HK-2 (cell line): ENCODE results near the gene IWS1.
"Not testable (repeated sequence)": the region's sequence is repeated elsewhere in the genome, so short reads cannot be mapped to it uniquely, and the experiment has no call there.

Source experiments
- DNase-seq: peaks from one replicate; pipeline ENCODE4 v3.0.0-alpha.2; 2018; ENCODE audit not compliant: unreplicated experiment

Gene IWS1

GRCh38 chr2:127560931-127561280 is 34.6 kb upstream of the IWS1 start:
- DNase-seq, result no peak

DNA sequence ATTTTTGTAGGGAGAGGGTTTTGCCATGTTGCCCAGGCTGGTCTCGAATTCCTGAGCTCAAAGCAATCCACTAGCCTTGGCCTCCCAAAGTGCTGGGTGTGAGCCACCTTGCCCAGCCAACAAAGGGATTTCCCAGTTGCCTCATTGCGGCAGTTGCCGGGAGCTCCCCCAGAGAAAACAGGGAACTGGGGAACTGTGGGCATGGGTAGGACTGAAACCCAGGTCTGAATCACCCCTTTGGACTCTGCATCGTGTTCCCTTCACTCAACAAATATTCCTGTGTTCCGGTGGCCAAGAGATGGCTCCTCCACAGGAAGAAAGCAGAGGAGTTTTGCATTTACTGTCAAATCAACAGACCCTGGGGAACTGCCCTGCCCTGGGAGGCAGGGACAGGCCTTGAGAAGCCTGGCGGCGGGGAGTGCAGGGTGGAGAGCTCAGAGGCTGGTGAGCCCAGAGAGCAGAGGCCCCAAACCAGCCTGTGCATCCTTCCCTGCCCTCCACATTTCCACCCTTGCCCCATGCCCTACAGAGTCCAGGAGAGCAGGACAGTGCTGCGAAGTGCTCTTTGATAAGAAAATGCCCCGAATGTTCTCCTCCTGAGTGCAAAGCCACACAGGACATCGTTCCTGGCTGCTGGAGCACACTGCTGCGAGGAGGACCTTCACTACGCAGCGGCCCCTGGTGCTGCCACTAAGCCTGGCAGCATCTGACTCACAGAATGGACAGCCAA is 34.1 kb upstream of the IWS1 start:
- no peak for DNase-seq

DNA sequence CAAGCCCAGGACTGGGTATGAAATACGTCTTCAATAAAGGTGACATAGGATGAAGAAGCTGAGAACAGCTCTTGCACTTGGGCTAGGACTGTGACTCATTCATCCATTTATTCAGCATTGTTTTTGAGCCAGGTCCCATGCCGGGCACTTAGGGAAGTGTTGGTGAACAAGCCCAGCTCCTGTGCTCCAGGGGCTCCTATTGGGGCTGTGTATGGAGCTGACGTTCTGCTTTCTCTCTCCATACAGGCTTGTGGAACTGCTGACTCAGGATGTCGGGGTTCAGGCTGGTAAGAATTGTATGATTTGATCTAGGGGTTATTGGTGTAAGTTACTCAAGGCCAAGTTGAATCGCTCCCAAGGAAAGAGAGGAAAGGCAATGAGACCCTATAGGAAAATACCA is 33.2 kb upstream of the IWS1 start:
- no peak for DNase-seq

DNA sequence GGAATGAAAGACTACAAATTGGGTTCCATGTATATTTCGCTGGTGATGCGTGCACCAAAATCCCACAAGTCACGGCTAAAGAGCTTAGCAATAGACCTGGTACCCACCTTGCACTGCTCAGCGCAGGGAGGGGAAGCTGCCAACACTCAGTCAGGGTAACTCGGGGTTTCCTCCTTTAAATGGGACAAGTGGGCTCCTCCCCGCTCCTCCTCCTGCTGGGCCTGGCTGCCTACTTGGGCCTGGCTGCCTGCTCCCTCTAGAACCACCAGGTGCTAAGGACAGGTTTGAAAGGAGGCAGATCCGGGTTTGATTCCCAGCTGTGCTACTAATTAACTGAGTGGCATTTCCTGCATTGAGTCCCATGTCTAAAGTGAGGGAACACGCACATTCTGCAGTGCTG is 32.6 kb upstream of the IWS1 start:
- DNase-seq, result no peak

- DNase-seq, result no peak
Observed at GRCh38 chr2:127552846-127553245, 26.6 kb upstream of the IWS1 start.

DNA sequence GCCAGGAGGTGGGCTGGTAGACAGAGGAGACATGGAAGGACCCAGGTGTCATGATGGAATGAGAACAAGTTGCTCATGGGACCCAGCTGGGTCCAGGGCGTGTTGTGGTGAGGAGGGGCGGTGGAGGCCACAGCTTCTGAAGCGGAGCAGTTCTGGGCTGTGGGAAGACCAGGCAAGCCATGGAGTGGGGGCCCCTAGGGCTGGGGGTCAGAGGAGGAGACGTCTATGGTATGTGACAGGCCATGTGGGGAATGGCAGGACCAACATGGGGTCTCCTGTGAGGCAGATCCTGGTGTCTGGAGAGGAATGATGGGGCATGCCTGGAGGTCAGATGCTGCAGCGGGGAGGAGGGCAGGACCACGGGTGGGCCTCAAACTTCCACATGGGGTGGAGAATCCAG is 26.0 kb upstream of the IWS1 start:
- DNase-seq, result no peak

DNA sequence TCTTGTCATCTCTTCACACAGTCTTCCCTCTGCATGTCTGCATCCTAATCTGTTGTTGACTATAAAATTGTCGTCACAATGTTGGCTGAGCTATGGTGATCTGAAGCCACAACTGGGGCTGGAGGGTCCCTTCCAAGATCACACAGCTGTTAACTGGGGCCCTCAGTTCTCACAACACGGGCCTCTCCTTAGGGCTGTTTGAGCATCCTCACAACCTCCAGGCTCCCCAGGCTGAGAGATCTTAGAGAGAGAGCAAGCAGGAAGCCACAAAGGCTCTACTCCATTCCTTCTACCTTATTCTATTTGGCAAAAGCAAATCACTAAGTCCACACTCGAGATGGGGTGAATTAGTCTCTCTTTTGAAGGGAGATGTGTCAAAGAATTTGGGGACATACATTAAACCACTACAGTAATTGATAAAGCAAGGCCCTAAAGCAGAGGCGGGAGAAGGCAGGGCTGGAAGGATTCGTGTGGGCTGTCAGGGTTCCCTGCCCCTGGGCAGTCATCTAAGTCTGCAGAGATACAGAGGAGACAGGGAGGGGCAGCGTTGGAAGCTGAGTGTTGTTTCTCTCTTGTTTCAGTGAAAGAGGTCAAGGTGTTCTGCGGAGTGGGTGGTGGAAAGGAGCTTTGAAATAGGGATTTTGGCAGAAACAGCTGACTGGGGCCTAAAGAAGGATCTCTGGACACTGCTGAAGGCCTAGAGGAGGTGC is 25.1 kb upstream of the IWS1 start:
- no peak for DNase-seq

- no peak for DNase-seq
Observed at GRCh38 chr2:127546797-127547196, 20.5 kb upstream of the IWS1 start.

- no peak for DNase-seq
Observed at GRCh38 chr2:127545796-127546195, 19.5 kb upstream of the IWS1 start.

GRCh38 chr2:127545189-127545588 is 18.9 kb upstream of the IWS1 start:
- DNase-seq, result no peak

GRCh38 chr2:127543013-127543501 is 16.8 kb upstream of the IWS1 start:
- not testable (repeated sequence) for DNase-seq

DNA sequence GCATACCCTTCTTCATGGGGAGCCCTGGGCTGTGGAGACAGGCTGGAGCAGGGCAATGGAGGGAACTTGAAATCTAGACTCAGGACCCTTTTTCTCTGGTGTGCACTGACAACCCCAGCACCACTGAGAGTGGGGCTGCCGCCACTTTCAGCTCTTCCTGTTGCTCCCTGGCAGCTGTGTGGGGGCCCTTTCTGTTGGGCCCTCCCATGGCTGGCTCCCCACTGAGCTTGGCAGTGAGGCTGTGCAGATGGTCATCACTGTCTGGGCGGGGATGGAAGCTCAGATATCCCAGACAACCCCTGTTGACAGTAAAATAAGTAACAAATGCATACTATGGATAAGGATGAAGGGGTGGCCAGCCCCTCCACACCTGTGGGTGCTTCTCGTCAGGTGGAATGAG is 15.9 kb upstream of the IWS1 start:
- DNase-seq, result no peak

DNA sequence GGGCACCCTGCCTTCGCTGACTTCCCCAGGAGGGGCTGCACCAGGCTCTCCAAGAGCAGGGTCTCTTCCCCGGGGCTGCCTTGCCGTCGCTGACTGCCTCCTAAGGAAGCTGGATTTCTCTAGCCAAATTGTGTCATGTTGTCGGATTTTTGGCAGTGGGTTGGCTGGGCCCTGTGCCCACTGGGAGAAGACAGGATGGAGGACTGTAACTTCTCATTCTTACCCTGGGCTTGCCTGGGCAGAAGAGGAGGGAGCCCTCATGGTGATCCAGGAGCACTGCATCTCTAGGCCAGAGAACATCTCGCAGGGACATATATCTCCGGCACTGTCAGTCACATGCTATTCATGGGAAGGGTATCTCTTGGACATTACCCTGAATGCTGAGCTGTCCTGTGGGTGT is 15.5 kb upstream of the IWS1 start:
- DNase-seq, result no peak

DNA sequence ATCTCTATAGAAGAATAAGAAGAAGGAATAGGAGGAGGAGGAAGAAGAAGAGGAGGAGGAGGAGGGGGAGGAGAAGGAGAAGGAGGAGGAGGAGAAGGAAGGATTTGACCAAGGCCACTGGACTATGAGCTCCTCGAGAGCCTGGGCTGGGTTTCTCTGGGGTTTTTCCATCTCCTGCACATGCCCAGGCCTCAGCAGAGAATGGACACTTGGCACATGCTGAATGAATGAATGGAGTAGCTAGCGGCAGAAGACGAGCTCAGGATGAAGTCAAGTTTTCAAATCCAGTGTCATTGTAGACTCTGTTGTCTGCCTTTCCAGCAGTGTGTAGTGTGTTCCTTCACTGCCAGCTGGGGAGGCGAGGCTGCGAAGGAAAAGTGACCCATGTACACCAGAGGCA is 11.4 kb upstream of the IWS1 start:
- no peak for DNase-seq

GRCh38 chr2:127536707-127537541 is 10.6 kb upstream of the IWS1 start:
- no peak for DNase-seq

GRCh38 chr2:127535918-127536317 is 9.6 kb upstream of the IWS1 start:
- DNase-seq, result no peak

DNA sequence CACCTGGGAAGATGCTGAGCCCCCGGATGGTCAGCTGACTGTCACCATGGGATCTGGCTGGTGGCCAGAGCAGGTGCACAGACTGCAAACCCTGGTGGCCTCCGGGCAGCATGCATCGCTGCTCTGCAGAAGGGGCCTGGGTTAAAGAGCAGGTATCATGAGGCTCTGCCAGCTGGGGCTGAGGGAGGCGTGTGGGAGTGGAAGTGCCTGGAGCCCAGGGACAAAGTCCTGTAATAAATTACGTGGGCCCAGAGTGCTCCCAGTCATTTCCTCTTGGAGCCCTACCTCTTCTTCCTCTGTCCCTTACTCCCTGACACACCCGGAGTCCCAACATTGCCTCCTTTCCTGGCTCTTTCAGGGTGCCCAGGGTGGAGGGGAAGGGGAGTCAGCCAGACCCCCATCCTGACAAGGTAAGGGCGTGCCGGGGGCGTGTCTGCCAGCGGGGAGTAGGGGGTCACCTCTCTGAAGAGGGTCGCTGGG is 9.2 kb upstream of the IWS1 start, which contains the start of gene MYO7B:
Gene MYO7B, plus strand, starts transcription at position 262 of the 480 bp plus-strand sequence. CDS start 24,040 bp downstream, outside the sequence.
- DNase-seq, result no peak

DNA sequence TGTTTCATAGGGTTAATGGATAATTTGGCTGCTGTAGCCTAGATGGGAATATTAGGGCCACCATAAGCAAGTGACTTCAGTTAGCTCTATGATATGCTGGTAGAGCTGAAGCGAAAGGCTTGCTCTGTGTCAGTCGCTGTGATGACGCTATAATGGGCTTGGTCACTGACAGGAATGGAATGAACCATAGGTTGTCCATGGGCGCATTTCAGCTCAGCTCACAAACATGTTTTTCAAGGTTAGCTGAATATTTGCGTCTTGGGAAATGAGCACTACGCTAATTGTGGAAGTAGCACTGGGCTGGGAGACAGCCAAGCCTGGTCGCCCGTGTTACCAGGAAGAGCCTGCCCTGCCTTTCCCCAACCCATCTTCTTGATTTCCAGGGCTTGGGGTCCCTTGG is 6.0 kb upstream of the IWS1 start:
- no peak for DNase-seq

GRCh38 chr2:127531221-127531648 is 4.9 kb upstream of the IWS1 start:
- no peak for DNase-seq

DNA sequence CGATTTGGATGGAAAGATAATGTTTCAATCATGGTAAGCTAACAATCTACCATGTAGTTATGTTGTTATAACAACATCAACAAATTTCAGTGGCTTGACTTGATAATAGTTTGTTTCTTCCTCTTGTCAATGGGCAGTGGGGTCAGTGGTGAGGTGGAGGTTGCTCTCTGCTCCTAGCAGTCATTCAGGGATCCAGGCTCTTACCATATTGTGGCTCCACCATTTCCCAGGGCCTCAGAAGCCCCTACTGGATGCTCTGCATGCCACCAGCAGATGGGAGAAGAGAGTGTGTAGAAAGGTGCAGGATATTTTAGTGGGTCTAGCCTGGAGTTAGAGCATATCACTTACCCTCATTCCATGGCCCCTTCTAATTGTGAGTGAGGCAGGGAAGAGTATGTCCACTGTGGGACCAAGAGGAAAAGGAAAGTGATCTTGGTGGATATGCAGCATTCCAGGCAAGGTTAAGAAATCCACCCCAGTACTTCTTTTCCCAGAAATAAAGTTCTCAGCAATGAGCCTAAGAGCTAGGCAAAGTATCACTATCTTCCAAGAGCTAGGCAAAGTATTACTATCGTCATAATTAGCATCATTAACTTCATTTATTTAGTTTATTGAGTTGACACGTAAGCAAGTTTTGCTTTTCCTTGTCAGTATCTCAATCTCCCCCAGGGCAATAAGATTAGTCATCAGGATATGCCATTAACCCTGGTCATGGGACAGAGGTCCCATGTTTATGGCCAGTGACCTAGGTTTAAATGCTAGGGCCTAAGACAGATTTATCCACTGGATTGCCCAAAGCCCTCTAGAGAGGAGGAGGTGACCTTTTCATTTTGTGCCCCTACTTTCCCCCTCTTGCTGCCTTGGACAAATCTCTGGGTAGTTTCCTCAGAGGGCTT is 4.2 kb upstream of the IWS1 start:
- no peak for DNase-seq

DNA sequence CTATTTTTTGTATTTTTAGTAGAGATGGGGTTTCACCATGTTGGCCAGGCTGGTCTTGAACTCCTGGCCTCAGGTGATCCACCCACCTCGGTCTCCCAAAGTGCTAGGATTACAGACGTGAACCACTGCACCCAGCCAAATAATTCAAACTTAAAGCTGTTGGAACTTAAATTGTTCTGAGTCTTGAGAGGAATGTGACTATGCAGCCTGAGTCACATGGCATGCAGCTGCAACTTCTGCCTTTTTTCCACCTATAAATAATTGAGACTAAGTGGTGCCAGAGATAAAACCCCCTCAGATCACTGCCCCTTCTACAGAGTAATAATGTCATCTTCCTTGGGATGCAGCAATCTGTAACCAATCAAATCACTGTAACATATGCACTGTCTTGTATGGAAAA is 3.1 kb upstream of the IWS1 start:
- DNase-seq, result not testable (repeated sequence)
